ENCODE results near the gene DHX16. TPM values are rescaled to one million over a fixed set of nuclear protein-coding genes. Genes with fewer than 3 reads are reported as not detected.
A peak's percentile ranks its signal among the peaks of the same experiment; 100 is the strongest.

The DHX16 gene
- total and polyA plus RNA-seq, 9 of the 15 experiments (the other 6 are each of a cell fraction or from before 2014, with no cell fraction given): 14.6 to 66.1 (median 47.5) TPM

GRCh38 chr6:30720738-30721197 lies 48.0 kb upstream of the DHX16 start (continued):
- TF ChIP-seq, protein P1, sequence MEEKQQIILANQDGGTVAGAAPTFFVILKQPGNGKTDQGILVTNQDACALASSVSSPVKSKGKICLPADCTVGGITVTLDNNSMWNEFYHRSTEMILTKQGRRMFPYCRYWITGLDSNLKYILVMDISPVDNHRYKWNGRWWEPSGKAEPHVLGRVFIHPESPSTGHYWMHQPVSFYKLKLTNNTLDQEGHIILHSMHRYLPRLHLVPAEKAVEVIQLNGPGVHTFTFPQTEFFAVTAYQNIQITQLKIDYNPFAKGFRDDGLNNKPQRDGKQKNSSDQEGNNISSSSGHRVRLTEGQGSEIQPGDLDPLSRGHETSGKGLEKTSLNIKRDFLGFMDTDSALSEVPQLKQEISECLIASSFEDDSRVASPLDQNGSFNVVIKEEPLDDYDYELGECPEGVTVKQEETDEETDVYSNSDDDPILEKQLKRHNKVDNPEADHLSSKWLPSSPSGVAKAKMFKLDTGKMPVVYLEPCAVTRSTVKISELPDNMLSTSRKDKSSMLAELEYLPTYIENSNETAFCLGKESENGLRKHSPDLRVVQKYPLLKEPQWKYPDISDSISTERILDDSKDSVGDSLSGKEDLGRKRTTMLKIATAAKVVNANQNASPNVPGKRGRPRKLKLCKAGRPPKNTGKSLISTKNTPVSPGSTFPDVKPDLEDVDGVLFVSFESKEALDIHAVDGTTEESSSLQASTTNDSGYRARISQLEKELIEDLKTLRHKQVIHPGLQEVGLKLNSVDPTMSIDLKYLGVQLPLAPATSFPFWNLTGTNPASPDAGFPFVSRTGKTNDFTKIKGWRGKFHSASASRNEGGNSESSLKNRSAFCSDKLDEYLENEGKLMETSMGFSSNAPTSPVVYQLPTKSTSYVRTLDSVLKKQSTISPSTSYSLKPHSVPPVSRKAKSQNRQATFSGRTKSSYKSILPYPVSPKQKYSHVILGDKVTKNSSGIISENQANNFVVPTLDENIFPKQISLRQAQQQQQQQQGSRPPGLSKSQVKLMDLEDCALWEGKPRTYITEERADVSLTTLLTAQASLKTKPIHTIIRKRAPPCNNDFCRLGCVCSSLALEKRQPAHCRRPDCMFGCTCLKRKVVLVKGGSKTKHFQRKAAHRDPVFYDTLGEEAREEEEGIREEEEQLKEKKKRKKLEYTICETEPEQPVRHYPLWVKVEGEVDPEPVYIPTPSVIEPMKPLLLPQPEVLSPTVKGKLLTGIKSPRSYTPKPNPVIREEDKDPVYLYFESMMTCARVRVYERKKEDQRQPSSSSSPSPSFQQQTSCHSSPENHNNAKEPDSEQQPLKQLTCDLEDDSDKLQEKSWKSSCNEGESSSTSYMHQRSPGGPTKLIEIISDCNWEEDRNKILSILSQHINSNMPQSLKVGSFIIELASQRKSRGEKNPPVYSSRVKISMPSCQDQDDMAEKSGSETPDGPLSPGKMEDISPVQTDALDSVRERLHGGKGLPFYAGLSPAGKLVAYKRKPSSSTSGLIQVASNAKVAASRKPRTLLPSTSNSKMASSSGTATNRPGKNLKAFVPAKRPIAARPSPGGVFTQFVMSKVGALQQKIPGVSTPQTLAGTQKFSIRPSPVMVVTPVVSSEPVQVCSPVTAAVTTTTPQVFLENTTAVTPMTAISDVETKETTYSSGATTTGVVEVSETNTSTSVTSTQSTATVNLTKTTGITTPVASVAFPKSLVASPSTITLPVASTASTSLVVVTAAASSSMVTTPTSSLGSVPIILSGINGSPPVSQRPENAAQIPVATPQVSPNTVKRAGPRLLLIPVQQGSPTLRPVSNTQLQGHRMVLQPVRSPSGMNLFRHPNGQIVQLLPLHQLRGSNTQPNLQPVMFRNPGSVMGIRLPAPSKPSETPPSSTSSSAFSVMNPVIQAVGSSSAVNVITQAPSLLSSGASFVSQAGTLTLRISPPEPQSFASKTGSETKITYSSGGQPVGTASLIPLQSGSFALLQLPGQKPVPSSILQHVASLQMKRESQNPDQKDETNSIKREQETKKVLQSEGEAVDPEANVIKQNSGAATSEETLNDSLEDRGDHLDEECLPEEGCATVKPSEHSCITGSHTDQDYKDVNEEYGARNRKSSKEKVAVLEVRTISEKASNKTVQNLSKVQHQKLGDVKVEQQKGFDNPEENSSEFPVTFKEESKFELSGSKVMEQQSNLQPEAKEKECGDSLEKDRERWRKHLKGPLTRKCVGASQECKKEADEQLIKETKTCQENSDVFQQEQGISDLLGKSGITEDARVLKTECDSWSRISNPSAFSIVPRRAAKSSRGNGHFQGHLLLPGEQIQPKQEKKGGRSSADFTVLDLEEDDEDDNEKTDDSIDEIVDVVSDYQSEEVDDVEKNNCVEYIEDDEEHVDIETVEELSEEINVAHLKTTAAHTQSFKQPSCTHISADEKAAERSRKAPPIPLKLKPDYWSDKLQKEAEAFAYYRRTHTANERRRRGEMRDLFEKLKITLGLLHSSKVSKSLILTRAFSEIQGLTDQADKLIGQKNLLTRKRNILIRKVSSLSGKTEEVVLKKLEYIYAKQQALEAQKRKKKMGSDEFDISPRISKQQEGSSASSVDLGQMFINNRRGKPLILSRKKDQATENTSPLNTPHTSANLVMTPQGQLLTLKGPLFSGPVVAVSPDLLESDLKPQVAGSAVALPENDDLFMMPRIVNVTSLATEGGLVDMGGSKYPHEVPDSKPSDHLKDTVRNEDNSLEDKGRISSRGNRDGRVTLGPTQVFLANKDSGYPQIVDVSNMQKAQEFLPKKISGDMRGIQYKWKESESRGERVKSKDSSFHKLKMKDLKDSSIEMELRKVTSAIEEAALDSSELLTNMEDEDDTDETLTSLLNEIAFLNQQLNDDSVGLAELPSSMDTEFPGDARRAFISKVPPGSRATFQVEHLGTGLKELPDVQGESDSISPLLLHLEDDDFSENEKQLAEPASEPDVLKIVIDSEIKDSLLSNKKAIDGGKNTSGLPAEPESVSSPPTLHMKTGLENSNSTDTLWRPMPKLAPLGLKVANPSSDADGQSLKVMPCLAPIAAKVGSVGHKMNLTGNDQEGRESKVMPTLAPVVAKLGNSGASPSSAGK (IDR thresholded peaks at IDR 0.05): peak; percentile 26; the same call in 1 of the 2 replicates
- TF ChIP-seq FOXJ2 (tag; IDR thresholded peaks at IDR 0.05): 0 out of 2 replicates have a peak, but pooled peaks have one; percentile 58
- no peak for TF ChIP-seq SRSF9 (IDR thresholded peaks at IDR 0.05; ENCODE audit: borderline replicate concordance, low read depth, low read length)
- peak; percentile 42; the same call in 1 of the 2 replicates for TF ChIP-seq ZBTB17 (CRISPR knock-in tag; IDR thresholded peaks at IDR 0.05)
- peak; percentile 5 for TF ChIP-seq CHD7 (IDR thresholded peaks at IDR 0.05; ENCODE audit: low read depth, low read length)

All from K562 (cell line).